ENCODE results near the gene CACNA2D3. TPM values are rescaled to one million over a fixed set of nuclear protein-coding genes. Genes with fewer than 3 reads are reported as not detected.

Gene CACNA2D3
- total and polyA plus RNA-seq, 2 experiments from 2014 or later, result 0.30 to 0.43 TPM

GRCh38 chr3:54507876-54508460 is 385.6 kb downstream of the CACNA2D3 start:
- Histone ChIP-seq H3K4me3 (no peak overlapping the region), H3K27ac (no peak overlapping the region), H3K4me1 (ENCODE audit: insufficient read depth) (no peaks in the 10 kb centered on the region), H3K4me2 (ENCODE audit: unreplicated experiment) (no peak overlapping the region), H3K9me2 (ENCODE audit: insufficient read depth) (no peaks in the 10 kb centered on the region), H3F3A (ENCODE audit: insufficient read depth) (no peaks in the 10 kb centered on the region), H4K20me1 (ENCODE audit: insufficient read depth) (no peaks in the 10 kb centered on the region), H3K9ac (no peak overlapping the region), H3K9me3 (ENCODE audit: low read depth) (no peaks in the 10 kb centered on the region), H2AFZ (no peak overlapping the region), H3K27me3 (replicated peaks; ENCODE audit: insufficient read depth) (no peaks in the 10 kb centered on the region), H3K79me2 (ENCODE audit: insufficient read depth) (no peaks in the 10 kb centered on the region), H3K36me3 (ENCODE audit: low read depth) (no peaks in the 10 kb centered on the region)
- TF ChIP-seq EZH2phosphoT487 (IDR thresholded peaks at IDR 0.05; ENCODE audit: insufficient read depth, low read depth) (no peak), EZH2 (IDR thresholded peaks at IDR 0.05; ENCODE audit: insufficient read depth, poor library complexity, severe bottlenecking) (no peak)
- no peak for DNase-seq
- in situ Hi-C loops (cut with MboI), result no loop called here
- WGBS, 2 experiments (ENCODE audit: low coverage in 1 of 2, low lambda C conversion rate in 2 of 2, missing lambda C conversion rate in 2 of 2), result 10 to 12% methylated on average over 1 of the region's 1 CpG

GRCh38 chr3:54510506-54510905 is 388.2 kb downstream of the CACNA2D3 start:
- Histone ChIP-seq H3K4me2 (ENCODE audit: unreplicated experiment) (no peak overlapping the region), H2AFZ (no peak overlapping the region), H3K27ac (no peak overlapping the region), H3K9me3 (ENCODE audit: low read depth) (no peaks in the 10 kb centered on the region), H3K9me2 (ENCODE audit: insufficient read depth) (no peaks in the 10 kb centered on the region), H3K9ac (no peak overlapping the region), H3K4me3 (no peak overlapping the region), H3F3A (ENCODE audit: insufficient read depth) (no peaks in the 10 kb centered on the region), H3K4me1 (ENCODE audit: insufficient read depth) (no peaks in the 10 kb centered on the region), H3K27me3 (replicated peaks; ENCODE audit: insufficient read depth) (no peaks in the 10 kb centered on the region), H4K20me1 (ENCODE audit: insufficient read depth) (no peaks in the 10 kb centered on the region), H3K36me3 (ENCODE audit: low read depth) (no peaks in the 10 kb centered on the region), H3K79me2 (ENCODE audit: insufficient read depth) (no peaks in the 10 kb centered on the region)
- 64 to 69% methylated on average over 2 of the region's 2 CpGs for WGBS, 2 experiments (ENCODE audit: low coverage in 1 of 2, low lambda C conversion rate in 2 of 2, missing lambda C conversion rate in 2 of 2)
- TF ChIP-seq EZH2 (IDR thresholded peaks at IDR 0.05; ENCODE audit: insufficient read depth, poor library complexity, severe bottlenecking) (no peak), EZH2phosphoT487 (IDR thresholded peaks at IDR 0.05; ENCODE audit: insufficient read depth, low read depth) (no peak)
- in situ Hi-C loops (cut with MboI), result no loop called here
- no peak for DNase-seq

DNA sequence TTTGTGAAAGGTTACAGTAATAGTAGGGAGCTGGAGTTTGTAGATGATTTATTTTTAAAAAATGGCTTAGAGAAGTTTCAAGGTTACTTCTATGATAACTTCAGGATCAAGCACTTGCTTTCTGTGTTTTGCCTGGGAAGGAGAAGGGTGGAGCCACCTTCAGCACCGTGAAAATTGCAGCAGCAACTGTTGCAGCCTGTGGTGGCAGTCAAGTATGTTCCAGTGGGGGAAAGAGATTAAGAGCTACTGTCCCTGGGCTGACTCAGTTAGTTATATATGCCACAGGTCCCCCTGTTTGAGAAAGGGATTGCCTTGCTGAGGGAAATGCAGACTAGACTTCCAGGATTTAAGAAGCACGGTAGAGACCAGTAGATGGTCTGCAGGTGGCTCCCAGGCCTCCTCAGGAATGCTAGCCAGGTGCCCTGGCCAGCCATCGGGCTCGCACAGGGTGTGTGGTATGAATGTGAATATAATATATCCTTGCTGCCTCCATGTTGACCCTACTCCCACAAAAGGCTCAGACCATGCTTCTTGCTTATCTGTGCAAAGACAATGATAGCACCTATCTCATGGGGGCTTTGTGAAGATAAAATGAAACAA is 389.5 kb downstream of the CACNA2D3 start:
- Histone ChIP-seq H2AFZ (no peak overlapping the region), H3K36me3 (ENCODE audit: low read depth) (no peaks in the 10 kb centered on the region), H3K79me2 (ENCODE audit: insufficient read depth) (no peaks in the 10 kb centered on the region), H4K20me1 (ENCODE audit: insufficient read depth) (no peaks in the 10 kb centered on the region), H3K4me3 (no peak overlapping the region), H3K27ac (no peak overlapping the region), H3F3A (ENCODE audit: insufficient read depth) (no peaks in the 10 kb centered on the region), H3K9ac (no peak overlapping the region), H3K9me2 (ENCODE audit: insufficient read depth) (no peaks in the 10 kb centered on the region), H3K27me3 (replicated peaks; ENCODE audit: insufficient read depth) (no peaks in the 10 kb centered on the region), H3K4me2 (ENCODE audit: unreplicated experiment) (no peak overlapping the region), H3K9me3 (ENCODE audit: low read depth) (no peaks in the 10 kb centered on the region), H3K4me1 (ENCODE audit: insufficient read depth) (no peaks in the 10 kb centered on the region)
- no peak for TF ChIP-seq EZH2 (IDR thresholded peaks at IDR 0.05; ENCODE audit: insufficient read depth, poor library complexity, severe bottlenecking)
- TF ChIP-seq EZH2phosphoT487 (IDR thresholded peaks at IDR 0.05; ENCODE audit: insufficient read depth, low read depth), result no peak
- no peak for DNase-seq
- WGBS, 2 experiments (ENCODE audit: low coverage in 1 of 2, low lambda C conversion rate in 2 of 2, missing lambda C conversion rate in 2 of 2), result 30 to 34% methylated on average over 4 of the region's 4 CpGs
- in situ Hi-C loops (cut with MboI), result no loop called here

- no peak overlapping the region for H3K4me2 ChIP-seq (ENCODE audit: unreplicated experiment)
- no peak for TF ChIP-seq EZH2 (IDR thresholded peaks at IDR 0.05; ENCODE audit: insufficient read depth, poor library complexity, severe bottlenecking)
- no peak for TF ChIP-seq EZH2phosphoT487 (IDR thresholded peaks at IDR 0.05; ENCODE audit: insufficient read depth, low read depth)
- DNase-seq, result no peak
- H3K4me3 ChIP-seq, result no peak overlapping the region
- no peaks in the 10 kb centered on the region for H3K27me3 ChIP-seq (replicated peaks; ENCODE audit: insufficient read depth)
- no peaks in the 10 kb centered on the region for H3K9me3 ChIP-seq (ENCODE audit: low read depth)
- H4K20me1 ChIP-seq (ENCODE audit: insufficient read depth), result no peaks in the 10 kb centered on the region
- H3K36me3 ChIP-seq (ENCODE audit: low read depth), result no peaks in the 10 kb centered on the region
- no peak overlapping the region for H3K27ac ChIP-seq
- in situ Hi-C loops (cut with MboI), result no loop called here
- 56% methylated on average over 2 of the region's 2 CpGs for WGBS, 2 experiments (ENCODE audit: low coverage in 1 of 2, low lambda C conversion rate in 2 of 2, missing lambda C conversion rate in 2 of 2)
- H3K9ac ChIP-seq, result no peak overlapping the region
- H3K4me1 ChIP-seq (ENCODE audit: insufficient read depth), result no peaks in the 10 kb centered on the region
- H2AFZ ChIP-seq, result no peak overlapping the region
- no peaks in the 10 kb centered on the region for H3K79me2 ChIP-seq (ENCODE audit: insufficient read depth)
- H3K9me2 ChIP-seq (ENCODE audit: insufficient read depth), result no peaks in the 10 kb centered on the region
- no peaks in the 10 kb centered on the region for H3F3A ChIP-seq (ENCODE audit: insufficient read depth)
These were observed 391.7 kb downstream of the CACNA2D3 start for GRCh38 chr3:54514006-54514405.
